AG04450 (cell line): ENCODE measurements around the gene XPR1. TPM values are rescaled to one million over a fixed set of nuclear protein-coding genes. Genes with fewer than 3 reads are reported as not detected.

ENCODE experiments used
- CTCF ChIA-PET: fragments of 300-600, 350-600 bp; formaldehyde crosslinking; extraction: SDS; loops from one replicate; lab custom pipeline; 2022; ENCODE audit warnings: antibody characterized with exemption, inconsistent platforms; lab: Charles Lee
- POLR2A ChIA-PET: fragments of 350-600 bp; formaldehyde crosslinking; extraction: SDS; loops from one replicate; lab custom pipeline; 2021; ENCODE audit warnings: antibody characterized with exemption, inconsistent platforms; lab: Yijun Ruan, JAX
- DNase-seq: peaks from one replicate; pipeline ENCODE4 v3.0.0-alpha.2; 2011; ENCODE audit warnings: low read depth, low spot score
- H3K27ac ChIP-seq: one replicate; pipeline ENCODE4 v1.5.1; 2012; ENCODE audit warnings: low read depth, low read length, control low read depth
- H3K27me3 ChIP-seq: one replicate; pipeline ENCODE4 v1.6.0; 2012; ENCODE audit warnings: low read length; ENCODE audit not compliant: control insufficient read depth, insufficient read depth
- H3K4me3 ChIP-seq: 2 replicates; pipeline ENCODE4 v1.5.1; 2011; ENCODE audit warnings: mild to moderate bottlenecking, low read depth, low read length, control low read depth
- H3K9me3 ChIP-seq: 2 replicates; pipeline ENCODE4 v1.5.1; 2012; ENCODE audit warnings: low read length; ENCODE audit not compliant: control insufficient read depth, insufficient read depth
- CTCF ChIP-seq: IDR thresholded peaks from 2 replicates; pipeline ENCODE4 v1.5.1; 2011; ENCODE audit warnings: low read depth, low read length, control low read depth, inconsistent platforms
- polyA plus RNA-seq: library from polyadenylated mRNA; depleted of rRNA; stranded (reverse); fragments of >200 nt; gene quantifications from 2 replicates; pipeline ENCODE4 v1.2.3, GENCODE V29; 2011

The XPR1 gene
- polyA plus RNA-seq, 1 experiment = 63.2 TPM

- POLR2A ChIA-PET = no interaction called here
- no peak overlapping the region for H3K27ac ChIP-seq
- TF ChIP-seq CTCF = no peak
- CTCF ChIA-PET = no interaction called here
- DNase-seq = no peak
- H3K4me3 ChIP-seq = no peak overlapping the region
- H3K9me3 ChIP-seq = no peaks in the 10 kb centered on the region
- no peaks in the 10 kb centered on the region for H3K27me3 ChIP-seq
Measured at GRCh38 chr1:180800945-180801344, 169.1 kb downstream of the XPR1 start.

- no peak for DNase-seq
- CTCF ChIA-PET = no interaction called here
- Histone ChIP-seq H3K4me3 (no peak overlapping the region), H3K27ac (no peak overlapping the region), H3K27me3 (no peaks in the 10 kb centered on the region), H3K9me3 (no peaks in the 10 kb centered on the region)
- POLR2A ChIA-PET = no interaction called here
- no peak for TF ChIP-seq CTCF
Measured at GRCh38 chr1:180802813-180803212, 171.0 kb downstream of the XPR1 start.

- CTCF ChIA-PET = interaction anchor here (0.9 to 1.1 kb wide), 2 partner anchors 37 to 289 kb away, joined by 3 to 5 read pairs; no protein-coding TSS in a partner anchor
- H3K9me3 ChIP-seq = no peaks in the 10 kb centered on the region
- no peak for TF ChIP-seq CTCF
- no peak overlapping the region for H3K27ac ChIP-seq
- no peaks in the 10 kb centered on the region for H3K27me3 ChIP-seq
- no peak overlapping the region for H3K4me3 ChIP-seq
- no peak for DNase-seq
- POLR2A ChIA-PET = no interaction called here
Measured at GRCh38 chr1:180805316-180805715, 173.5 kb downstream of the XPR1 start.

GRCh38 chr1:180811298-180811697, 179.5 kb downstream of the XPR1 start:
- Histone ChIP-seq H3K27me3 (no peaks in the 10 kb centered on the region), H3K4me3 (no peak overlapping the region), H3K27ac (no peak overlapping the region), H3K9me3 (no peaks in the 10 kb centered on the region)
- no peak for TF ChIP-seq CTCF
- ChIA-PET POLR2A (interaction anchor here (0.5 kb wide), 1 partner anchor 208 kb away, joined by 4 read pairs; no protein-coding TSS in a partner anchor), CTCF (no interaction called here)
- DNase-seq = no peak

- Histone ChIP-seq H3K9me3 (no peaks in the 10 kb centered on the region), H3K4me3 (no peak overlapping the region), H3K27ac (no peak overlapping the region), H3K27me3 (no peaks in the 10 kb centered on the region)
- TF ChIP-seq CTCF = no peak
- ChIA-PET CTCF (no interaction called here), POLR2A (interaction anchor here (0.5 kb wide), 1 partner anchor 207 kb away, joined by 4 read pairs; no protein-coding TSS in a partner anchor)
- no peak for DNase-seq
Measured at GRCh38 chr1:180811886-180812285, 180.1 kb downstream of the XPR1 start.
